GM04504 (cell line): ENCODE measurements around the gene BID.
"Not testable (repeated sequence)": the region's sequence is repeated elsewhere in the genome, so short reads cannot be mapped to it uniquely, and the experiment has no call there.

ENCODE experiments used
- DNase-seq: peaks from one replicate; pipeline ENCODE4 v3.0.0-alpha.2; 2012; ENCODE audit warnings: low read depth

The BID gene

DNA sequence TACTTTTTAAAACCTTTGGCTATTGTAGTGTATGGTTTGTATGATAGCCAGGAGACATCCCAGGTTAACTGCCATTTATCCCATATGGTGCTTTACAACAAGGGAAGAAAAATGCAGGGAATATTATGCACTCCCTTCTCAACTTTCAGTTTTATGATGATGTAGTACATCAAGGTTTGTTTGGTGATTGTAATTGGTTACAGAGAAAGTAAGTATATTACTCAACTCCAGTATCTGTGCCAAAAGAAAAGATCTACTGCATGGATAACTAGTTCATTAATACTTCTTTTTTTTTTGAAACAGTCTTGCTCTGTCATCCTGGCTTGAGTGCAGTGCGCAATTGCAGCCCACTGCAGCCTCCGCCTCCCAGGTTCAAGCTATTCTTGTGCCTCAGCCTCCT is 70.5 kb downstream of the BID start:
- no peak for DNase-seq

DNA sequence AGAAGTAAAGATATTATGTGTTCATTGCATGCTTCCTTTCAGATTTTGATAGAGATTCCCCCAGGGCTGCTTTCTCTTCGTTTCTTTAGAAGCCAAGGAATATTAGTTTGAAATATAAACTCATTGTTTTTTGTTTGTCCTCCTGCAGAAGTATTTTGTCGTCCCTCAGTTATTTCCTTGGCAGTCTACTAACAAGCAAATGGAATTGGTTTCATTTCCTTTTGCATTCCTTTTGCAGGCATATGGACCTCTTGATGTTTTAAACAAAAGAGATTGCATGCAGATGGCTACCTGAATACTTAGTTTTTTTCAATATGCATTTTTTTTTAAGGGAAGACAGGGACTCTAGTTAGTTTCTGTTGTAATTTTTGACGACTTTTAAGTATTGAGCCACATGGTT is 73.5 kb downstream of the BID start:
- DNase-seq, result no peak

DNA sequence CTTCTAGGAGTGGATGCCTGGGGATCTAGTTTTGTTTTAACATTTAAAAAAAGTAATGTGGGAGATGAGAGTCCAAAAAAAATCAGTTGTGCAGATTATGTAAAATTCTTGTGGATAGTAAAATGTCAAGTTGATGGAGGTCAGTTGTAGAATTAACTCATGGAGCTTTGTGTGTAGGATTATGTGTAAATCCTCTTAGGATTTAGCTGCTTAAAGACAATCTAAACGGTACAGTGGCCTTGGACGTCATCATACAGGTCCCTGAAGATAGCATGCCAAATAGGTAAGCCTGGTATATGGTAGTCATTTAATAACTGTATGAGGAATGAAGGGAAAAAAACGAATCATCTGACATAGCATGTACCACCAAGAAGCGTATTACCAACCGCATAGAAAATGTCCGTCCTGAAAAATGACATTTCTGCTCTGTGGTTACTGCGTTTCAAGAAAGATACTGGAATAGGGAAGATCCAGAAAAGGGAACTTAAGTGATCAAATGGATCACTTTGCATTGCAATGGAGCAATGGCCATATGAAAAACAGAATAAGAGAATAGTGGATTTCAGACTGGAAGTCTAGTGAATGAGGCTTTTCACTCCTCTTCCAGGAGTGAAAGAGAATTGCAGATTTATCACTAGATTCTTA is 74.5 kb downstream of the BID start:
- DNase-seq, result no peak

DNA sequence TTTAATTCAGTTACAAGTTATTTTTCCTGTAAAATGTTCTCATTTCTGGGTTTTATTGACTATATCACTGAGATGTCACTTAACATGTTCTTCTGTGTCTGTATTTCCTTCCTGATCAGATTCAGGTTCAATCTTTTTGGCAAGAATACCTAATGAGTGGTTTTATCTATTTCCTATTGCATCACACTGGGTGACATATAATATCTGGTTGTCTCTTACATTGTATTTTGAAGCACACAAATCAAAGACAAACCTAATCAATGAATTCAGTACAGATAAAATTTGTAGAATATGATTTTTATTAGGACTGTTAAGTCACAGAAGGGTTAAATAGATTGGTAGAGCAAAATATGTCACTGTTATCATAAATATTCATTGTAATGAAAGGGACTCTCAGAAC is 75.3 kb downstream of the BID start:
- no peak for DNase-seq

DNA sequence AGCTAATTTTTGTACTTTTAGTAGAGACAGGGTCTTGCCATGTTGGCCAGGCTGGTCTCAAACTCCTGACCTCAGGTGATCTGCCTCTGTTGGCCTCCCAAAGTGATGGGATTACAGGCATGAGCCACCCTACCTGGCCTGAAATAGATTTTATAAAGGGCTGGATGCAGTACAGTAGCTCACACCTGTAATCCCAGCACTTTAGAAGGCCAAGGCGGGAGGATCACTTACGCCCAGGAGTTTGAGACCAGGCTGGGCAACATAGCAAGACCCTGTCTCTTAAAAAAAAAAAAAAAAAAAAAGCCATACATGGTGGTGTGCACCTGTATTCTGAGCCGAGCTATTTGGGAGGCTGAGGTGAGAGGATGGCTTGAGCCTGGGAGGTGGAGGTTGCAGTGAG is 76.0 kb downstream of the BID start:
- DNase-seq, result not testable (repeated sequence)

DNA sequence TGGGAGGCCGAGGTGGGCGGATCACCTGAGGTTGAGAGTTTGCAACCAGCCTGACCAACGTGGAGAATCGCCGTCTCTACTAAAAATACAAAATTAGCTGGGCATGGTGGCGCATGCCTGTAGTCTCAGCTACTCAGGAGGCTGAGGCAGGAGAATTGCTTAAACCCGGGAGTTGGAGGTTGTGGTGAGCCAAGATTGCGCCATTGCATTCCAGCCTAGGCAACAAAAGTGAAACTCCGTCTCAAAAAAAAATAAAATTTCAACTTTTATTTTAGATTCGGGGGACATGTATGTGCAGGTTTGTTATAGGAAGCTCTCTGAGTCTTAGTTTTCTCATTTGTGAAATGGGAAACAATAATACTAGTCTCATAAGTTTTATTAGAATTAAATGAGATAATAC is 77.1 kb downstream of the BID start:
- DNase-seq, result not testable (repeated sequence)

DNA sequence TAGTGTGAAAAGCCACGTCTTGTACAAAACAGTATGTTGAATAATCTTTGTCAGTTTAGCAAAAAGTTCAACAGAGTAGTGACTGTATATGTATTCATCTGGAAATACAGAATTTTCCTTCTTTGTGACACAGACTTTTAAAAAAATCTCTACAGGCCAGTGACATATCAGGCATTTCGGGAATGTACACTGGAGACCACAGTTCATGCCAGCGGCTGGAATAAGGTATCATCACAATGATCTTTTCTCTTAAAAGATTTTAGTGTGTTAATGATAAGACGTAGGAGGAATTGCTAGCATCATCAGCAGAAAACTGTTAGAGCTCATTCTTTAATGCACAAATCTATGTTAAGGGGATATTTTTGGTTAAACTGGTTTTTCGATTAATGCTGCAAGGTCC is 78.3 kb downstream of the BID start:
- DNase-seq, result no peak

DNA sequence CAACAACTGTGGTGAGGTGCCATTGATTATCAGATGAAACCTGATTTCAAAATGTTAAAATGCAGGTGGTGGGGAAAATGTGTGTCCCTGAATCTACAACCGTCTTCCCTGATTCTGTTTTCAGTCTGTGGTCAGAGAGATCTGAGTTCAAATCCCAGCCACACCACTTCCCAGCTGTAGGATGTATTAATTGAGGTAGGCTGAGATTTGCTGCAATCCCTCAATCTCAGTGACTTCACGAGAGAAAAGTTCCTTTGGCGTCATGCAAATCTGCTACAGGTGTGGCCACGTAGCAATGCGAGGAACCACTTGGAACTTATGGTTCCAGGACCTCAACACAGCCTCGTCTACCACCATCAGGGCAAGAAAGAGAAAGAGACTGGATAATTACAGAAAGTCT is 79.5 kb downstream of the BID start:
- DNase-seq, result no peak

DNA sequence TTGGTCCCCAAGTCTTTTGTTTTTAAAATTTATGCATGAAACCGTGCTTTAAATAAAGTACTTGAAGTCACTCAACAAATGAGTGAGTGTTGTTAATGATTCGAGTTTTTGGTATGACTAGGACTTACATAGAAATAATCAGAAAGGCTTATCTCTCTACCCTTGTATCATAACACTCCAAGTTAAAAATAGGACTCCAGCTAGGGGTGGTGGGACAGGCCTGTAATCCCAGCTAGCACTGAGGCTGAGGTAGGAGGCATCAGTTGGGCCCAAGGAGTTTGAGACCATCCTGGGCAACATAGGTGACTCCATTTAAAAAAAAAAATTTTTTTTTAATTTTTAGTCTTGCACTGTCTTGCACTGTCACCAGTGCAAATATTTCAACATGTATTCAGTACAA is 80.1 kb downstream of the BID start:
- no peak for DNase-seq

DNA sequence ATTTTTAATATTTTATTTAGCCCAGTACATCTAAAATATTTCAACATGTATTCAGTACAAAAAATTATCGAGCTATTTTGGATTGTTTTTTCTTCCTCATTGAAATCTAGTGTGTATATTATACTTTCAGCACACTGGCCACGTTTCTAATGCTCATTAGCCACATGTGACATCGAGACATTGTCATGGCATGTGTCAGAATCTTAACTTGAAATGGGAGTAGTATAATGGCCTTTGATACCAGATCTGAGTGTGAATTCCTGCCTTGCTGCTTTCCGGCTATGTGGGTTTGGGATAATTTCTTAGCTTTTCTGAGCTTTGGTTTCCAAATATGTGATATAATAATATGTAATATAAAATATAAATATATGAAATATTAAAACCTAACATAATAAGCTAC is 81.4 kb downstream of the BID start:
- no peak for DNase-seq

DNA sequence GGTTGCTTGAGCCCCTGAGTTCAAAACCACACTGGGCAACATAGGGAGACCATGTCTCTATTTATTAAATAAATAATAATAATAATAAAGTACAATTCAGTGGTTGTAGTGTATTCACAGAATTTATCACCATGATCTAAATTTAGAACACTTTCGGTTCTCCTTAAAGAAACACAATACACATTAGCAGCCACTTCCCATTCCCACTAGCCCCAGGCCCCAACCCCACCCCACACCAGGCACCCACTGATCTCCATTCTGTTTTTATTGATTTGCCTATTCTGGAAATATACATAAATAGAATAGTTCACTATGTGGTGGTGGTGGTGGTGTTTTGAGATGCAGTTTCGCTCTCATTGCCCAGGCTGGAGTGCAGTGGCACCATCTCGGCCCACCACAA is 90.0 kb downstream of the BID start:
- DNase-seq, result no peak
